Head of caudate nucleus (tissue), 42 donors: ENCODE data around the gene SCN4B.
A peak's percentile ranks its signal among the peaks of the same experiment; 100 is the strongest.

ENCODE experiments used
- DNase-seq, 42 donors: peaks; one replicate each; pipeline versions ENCODE4 v3.0.0 to v3.0.0-alpha.2; 2020 to 2021; ENCODE audit warnings: mixed read lengths in 7 of 42
- intact Hi-C: fragments of 100-400 bp; cut with DNase I; formaldehyde crosslinking; loops from one replicate; pipeline ENCODE4 v1.15.0; 2022

SCN4B gene

GRCh38 chr11:118155776-118156530, 3.3 kb upstream of the SCN4B start:
- intact Hi-C loops: no loop called here
- no peak for DNase-seq

- no peak for DNase-seq
- intact Hi-C loops: no loop called here
These were observed 2.0 kb upstream of the SCN4B start for GRCh38 chr11:118154641-118155040.

- DNase-seq: no peak
- intact Hi-C loops: no loop called here
These were observed 1.4 kb upstream of the SCN4B start for GRCh38 chr11:118153976-118154375.

GRCh38 chr11:118153516-118153915, 893 bp upstream of the SCN4B start:
- no peak for DNase-seq
- intact Hi-C loops: no loop called here

GRCh38 chr11:118152020-118152551, 537 bp downstream of the SCN4B start:
- peak in 2 of 42 donors; percentile 34 to 45 for DNase-seq
- intact Hi-C loops: no loop called here

- no peak for DNase-seq
- intact Hi-C loops: no loop called here
These were observed 1.2 kb downstream of the SCN4B start for GRCh38 chr11:118151431-118151830.

- DNase-seq: no peak
- intact Hi-C loops: loop anchor here (10.0 kb wide), 1 partner anchor 205 kb away; the partner anchor contains the start of gene UBE4A
These were observed 3.1 kb downstream of the SCN4B start for GRCh38 chr11:118149493-118149892.

- intact Hi-C loops: loop anchor here (10.0 kb wide), 1 partner anchor 206 kb away; the partner anchor contains the start of gene UBE4A
- DNase-seq: peak in 12 of 42 donors; percentile 36 to 70 (median 50)
These were observed 3.8 kb downstream of the SCN4B start for GRCh38 chr11:118148856-118149255.

GRCh38 chr11:118148240-118148639, 4.4 kb downstream of the SCN4B start:
- no peak for DNase-seq
- intact Hi-C loops: loop anchor here (10.0 kb wide), 1 partner anchor 207 kb away; the partner anchor contains the start of gene UBE4A

GRCh38 chr11:118147502-118147901, 5.1 kb downstream of the SCN4B start:
- intact Hi-C loops: loop anchor here (10.0 kb wide), 1 partner anchor 207 kb away; the partner anchor contains the start of gene UBE4A
- no peak for DNase-seq

GRCh38 chr11:118146554-118146953, 6.1 kb downstream of the SCN4B start:
- intact Hi-C loops: loop anchor here (10.0 kb wide), 1 partner anchor 208 kb away; the partner anchor contains the start of gene UBE4A
- no peak for DNase-seq

- intact Hi-C loops: loop anchor here (10.0 kb wide), 1 partner anchor 209 kb away; the partner anchor contains the start of gene UBE4A
These were observed 7.1 kb downstream of the SCN4B start for GRCh38 chr11:118145285-118146227.

GRCh38 chr11:118144301-118145268, 8.0 kb downstream of the SCN4B start:
- intact Hi-C loops: loop anchor here (10.0 kb wide), 1 partner anchor 210 kb away; the partner anchor contains the start of gene UBE4A
- DNase-seq: peak in 14 of 42 donors; percentile 16 to 56 (median 41)

More at GRCh38 chr11:118145285-118146227, 7.1 kb downstream of the SCN4B start:
- DNase-seq: peak; percentile 67 to 93 (median 84)

- peak in 2 of 42 donors; percentile 16 to 21 for DNase-seq
- intact Hi-C loops: loop anchor here (10.0 kb wide), 1 partner anchor 211 kb away; the partner anchor contains the start of gene UBE4A
These were observed 8.9 kb downstream of the SCN4B start for GRCh38 chr11:118143661-118144185.

- DNase-seq: peak in 14 of 42 donors; percentile 17 to 59 (median 40)
- intact Hi-C loops: loop anchor here (10.0 kb wide), 1 partner anchor 212 kb away; the partner anchor contains the start of gene UBE4A
These were observed 9.8 kb downstream of the SCN4B start for GRCh38 chr11:118142809-118143208.

- peak in 2 of 42 donors; percentile 19 to 33 for DNase-seq
- intact Hi-C loops: loop anchor here (10.0 kb wide), 1 partner anchor 213 kb away; the partner anchor contains the start of gene UBE4A
These were observed 10.5 kb downstream of the SCN4B start for GRCh38 chr11:118142081-118142480.

- DNase-seq: no peak
- intact Hi-C loops: no loop called here
These were observed 13.0 kb downstream of the SCN4B start for GRCh38 chr11:118139578-118139977.
